Measurements from ENCODE around the gene MIPOL1. TPM values are rescaled to one million over a fixed set of nuclear protein-coding genes. Genes with fewer than 3 reads are reported as not detected.

The MIPOL1 gene
- total and polyA plus RNA-seq, 9 of the 15 experiments (the other 6 are each of a cell fraction or from before 2014, with no cell fraction given) = 6.7 to 21.9 (median 12.4) TPM

DNA sequence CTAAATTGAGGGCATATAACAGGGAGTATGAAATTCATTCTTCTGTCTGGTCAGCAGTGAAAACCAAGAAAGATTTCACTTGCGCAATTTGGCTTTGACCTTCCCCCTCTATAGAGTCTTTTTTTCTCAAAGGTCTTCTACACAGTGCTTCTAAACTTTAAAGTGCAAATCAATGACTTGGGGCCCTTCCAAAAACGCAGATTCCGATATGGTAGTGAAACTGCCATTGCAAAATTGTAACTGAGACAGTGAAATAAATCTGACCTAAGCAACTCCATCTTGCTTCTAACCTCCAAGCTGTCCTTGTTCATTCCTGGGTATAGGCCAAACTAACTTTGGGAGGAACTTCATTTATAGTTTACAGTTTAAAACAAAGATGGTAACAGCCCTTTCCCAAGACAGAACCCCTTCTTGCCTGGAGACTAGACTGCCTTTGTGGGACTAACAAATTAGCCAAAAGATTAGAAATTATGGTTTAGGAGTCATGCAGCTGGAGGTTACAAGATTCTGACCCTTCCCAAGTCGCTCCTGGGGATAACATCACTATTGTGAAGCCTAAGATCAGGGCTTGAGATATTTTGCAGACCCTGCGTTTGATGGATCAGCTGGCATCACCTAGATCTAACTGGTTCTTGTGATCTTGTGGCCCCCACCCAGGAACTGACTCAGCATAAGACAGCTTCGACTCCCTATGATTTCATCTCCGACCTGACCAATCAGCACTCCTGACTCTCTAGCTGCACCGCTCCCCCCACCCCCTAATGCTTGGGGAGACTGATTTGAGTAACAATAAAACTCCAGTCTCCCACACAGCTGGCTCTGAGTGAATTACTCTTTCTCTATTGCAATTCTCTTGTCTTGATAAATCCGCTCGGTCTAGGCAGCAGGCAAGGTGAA lies 30.3 kb upstream of the MIPOL1 start (continued):
- peak; percentile 84 for TF ChIP-seq STAT5B (CRISPR knock-in tag; IDR thresholded peaks at IDR 0.05)
- TF ChIP-seq, protein P1, sequence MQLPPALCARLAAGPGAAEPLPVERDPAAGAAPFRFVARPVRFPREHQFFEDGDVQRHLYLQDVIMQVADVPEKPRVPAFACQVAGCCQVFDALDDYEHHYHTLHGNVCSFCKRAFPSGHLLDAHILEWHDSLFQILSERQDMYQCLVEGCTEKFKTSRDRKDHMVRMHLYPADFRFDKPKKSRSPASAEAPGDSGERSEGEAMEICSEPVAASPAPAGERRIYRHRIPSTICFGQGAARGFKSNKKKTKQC (CRISPR knock-in tag; IDR thresholded peaks at IDR 0.05) = no peak
- TF ChIP-seq, protein P2, sequence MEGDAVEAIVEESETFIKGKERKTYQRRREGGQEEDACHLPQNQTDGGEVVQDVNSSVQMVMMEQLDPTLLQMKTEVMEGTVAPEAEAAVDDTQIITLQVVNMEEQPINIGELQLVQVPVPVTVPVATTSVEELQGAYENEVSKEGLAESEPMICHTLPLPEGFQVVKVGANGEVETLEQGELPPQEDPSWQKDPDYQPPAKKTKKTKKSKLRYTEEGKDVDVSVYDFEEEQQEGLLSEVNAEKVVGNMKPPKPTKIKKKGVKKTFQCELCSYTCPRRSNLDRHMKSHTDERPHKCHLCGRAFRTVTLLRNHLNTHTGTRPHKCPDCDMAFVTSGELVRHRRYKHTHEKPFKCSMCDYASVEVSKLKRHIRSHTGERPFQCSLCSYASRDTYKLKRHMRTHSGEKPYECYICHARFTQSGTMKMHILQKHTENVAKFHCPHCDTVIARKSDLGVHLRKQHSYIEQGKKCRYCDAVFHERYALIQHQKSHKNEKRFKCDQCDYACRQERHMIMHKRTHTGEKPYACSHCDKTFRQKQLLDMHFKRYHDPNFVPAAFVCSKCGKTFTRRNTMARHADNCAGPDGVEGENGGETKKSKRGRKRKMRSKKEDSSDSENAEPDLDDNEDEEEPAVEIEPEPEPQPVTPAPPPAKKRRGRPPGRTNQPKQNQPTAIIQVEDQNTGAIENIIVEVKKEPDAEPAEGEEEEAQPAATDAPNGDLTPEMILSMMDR (IDR thresholded peaks at IDR 0.05 in 2 of 3, conservative IDR thresholded peaks at IDR 0.05 in 1 of 3; ENCODE audit: insufficient read depth in 2 of 3, low read depth in 1 of 3, low read length in 3 of 3) = no peak
- no peak for TF ChIP-seq PML (IDR thresholded peaks at IDR 0.05; ENCODE audit: low read length)
- peak; percentile 91 for TF ChIP-seq ZNF239 (CRISPR knock-in tag; IDR thresholded peaks at IDR 0.05)
- peak; percentile 88 for TF ChIP-seq ZNF75A (CRISPR knock-in tag; IDR thresholded peaks at IDR 0.05)
- TF ChIP-seq ZNF354B (CRISPR knock-in tag; IDR thresholded peaks at IDR 0.05) = peak; percentile 85
- TF ChIP-seq, protein P3, sequence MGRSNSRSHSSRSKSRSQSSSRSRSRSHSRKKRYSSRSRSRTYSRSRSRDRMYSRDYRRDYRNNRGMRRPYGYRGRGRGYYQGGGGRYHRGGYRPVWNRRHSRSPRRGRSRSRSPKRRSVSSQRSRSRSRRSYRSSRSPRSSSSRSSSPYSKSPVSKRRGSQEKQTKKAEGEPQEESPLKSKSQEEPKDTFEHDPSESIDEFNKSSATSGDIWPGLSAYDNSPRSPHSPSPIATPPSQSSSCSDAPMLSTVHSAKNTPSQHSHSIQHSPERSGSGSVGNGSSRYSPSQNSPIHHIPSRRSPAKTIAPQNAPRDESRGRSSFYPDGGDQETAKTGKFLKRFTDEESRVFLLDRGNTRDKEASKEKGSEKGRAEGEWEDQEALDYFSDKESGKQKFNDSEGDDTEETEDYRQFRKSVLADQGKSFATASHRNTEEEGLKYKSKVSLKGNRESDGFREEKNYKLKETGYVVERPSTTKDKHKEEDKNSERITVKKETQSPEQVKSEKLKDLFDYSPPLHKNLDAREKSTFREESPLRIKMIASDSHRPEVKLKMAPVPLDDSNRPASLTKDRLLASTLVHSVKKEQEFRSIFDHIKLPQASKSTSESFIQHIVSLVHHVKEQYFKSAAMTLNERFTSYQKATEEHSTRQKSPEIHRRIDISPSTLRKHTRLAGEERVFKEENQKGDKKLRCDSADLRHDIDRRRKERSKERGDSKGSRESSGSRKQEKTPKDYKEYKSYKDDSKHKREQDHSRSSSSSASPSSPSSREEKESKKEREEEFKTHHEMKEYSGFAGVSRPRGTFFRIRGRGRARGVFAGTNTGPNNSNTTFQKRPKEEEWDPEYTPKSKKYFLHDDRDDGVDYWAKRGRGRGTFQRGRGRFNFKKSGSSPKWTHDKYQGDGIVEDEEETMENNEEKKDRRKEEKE (IDR thresholded peaks at IDR 0.05; ENCODE audit: borderline replicate concordance in 1 of 2, control insufficient read depth in 1 of 2, low read depth in 2 of 2, low read length in 1 of 2) = no peak
- TF ChIP-seq TCF3 (CRISPR knock-in tag; IDR thresholded peaks at IDR 0.05) = no peak
- TF ChIP-seq, protein P4, sequence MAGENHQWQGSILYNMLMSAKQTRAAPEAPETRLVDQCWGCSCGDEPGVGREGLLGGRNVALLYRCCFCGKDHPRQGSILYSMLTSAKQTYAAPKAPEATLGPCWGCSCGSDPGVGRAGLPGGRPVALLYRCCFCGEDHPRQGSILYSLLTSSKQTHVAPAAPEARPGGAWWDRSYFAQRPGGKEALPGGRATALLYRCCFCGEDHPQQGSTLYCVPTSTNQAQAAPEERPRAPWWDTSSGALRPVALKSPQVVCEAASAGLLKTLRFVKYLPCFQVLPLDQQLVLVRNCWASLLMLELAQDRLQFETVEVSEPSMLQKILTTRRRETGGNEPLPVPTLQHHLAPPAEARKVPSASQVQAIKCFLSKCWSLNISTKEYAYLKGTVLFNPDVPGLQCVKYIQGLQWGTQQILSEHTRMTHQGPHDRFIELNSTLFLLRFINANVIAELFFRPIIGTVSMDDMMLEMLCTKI (IDR thresholded peaks at IDR 0.05; ENCODE audit: partially characterized antibody) = no peak
- TF ChIP-seq RNF2 (IDR thresholded peaks at IDR 0.05) = no peak
- no peak for TF ChIP-seq ESRRA (IDR thresholded peaks at IDR 0.05; ENCODE audit: borderline replicate concordance, low read depth)
- TF ChIP-seq JUN (IDR thresholded peaks at IDR 0.05; ENCODE audit: borderline replicate concordance, low read depth, low read length) = 0 out of 2 replicates have a peak, but pooled peaks have one; percentile 33
- no peak for TF ChIP-seq JUN (CRISPR knock-in tag; IDR thresholded peaks at IDR 0.05; ENCODE audit: borderline replicate concordance)
- TF ChIP-seq NCOA2 (IDR thresholded peaks at IDR 0.05; ENCODE audit: partially characterized antibody in 2 of 2) = no peak
- TF ChIP-seq, protein P5, sequence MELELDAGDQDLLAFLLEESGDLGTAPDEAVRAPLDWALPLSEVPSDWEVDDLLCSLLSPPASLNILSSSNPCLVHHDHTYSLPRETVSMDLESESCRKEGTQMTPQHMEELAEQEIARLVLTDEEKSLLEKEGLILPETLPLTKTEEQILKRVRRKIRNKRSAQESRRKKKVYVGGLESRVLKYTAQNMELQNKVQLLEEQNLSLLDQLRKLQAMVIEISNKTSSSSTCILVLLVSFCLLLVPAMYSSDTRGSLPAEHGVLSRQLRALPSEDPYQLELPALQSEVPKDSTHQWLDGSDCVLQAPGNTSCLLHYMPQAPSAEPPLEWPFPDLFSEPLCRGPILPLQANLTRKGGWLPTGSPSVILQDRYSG (tag; conservative IDR thresholded peaks at IDR 0.05; ENCODE audit: low read depth) = peak; percentile 98
- TF ChIP-seq FOXJ2 (tag; IDR thresholded peaks at IDR 0.05) = 0 out of 2 replicates have a peak, but pooled peaks have one; percentile 44
- TF ChIP-seq ZNF134 (CRISPR knock-in tag; conservative IDR thresholded peaks at IDR 0.05) = peak; percentile 84
- TF ChIP-seq ZNF695 (CRISPR knock-in tag; IDR thresholded peaks at IDR 0.05) = no peak

Measured in K562 (cell line).